ENCODE data around the gene DCST1.

The DCST1 gene

DNA sequence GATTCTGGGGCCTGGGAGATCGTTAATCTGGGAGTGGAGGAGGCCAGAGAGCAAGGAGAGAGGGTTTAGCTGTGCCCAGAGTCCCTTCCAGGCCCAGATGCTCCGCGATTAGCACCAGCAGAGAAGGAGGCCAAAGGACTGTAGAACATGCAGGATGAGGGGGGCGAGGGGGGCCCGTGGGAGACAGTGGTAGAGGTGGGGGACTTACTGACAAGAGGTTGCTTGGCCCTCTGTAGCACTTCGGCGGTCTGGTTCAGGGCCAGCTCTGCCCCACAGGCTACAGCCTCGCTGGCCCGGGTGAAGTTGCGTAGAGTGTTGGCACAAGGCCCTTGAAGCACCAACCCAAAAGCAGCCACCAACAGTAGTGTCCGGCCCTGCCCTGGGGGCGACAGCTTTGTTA is 738 bp upstream of the DCST1 start:
- no peaks in the 10 kb centered on the region for H3K36me3 Mint-ChIP-seq
- H3K27ac Mint-ChIP-seq: no peak overlapping the region
- peaks cover 28% of the 10 kb centered on the region for H3K27me3 Mint-ChIP-seq
- no peak overlapping the region for H3K4me3 Mint-ChIP-seq
- H3K9me3 Mint-ChIP-seq: no peaks in the 10 kb centered on the region
- H3K4me1 Mint-ChIP-seq: peaks cover 6% of the 10 kb centered on the region
- ATAC-seq: no peak

DNA sequence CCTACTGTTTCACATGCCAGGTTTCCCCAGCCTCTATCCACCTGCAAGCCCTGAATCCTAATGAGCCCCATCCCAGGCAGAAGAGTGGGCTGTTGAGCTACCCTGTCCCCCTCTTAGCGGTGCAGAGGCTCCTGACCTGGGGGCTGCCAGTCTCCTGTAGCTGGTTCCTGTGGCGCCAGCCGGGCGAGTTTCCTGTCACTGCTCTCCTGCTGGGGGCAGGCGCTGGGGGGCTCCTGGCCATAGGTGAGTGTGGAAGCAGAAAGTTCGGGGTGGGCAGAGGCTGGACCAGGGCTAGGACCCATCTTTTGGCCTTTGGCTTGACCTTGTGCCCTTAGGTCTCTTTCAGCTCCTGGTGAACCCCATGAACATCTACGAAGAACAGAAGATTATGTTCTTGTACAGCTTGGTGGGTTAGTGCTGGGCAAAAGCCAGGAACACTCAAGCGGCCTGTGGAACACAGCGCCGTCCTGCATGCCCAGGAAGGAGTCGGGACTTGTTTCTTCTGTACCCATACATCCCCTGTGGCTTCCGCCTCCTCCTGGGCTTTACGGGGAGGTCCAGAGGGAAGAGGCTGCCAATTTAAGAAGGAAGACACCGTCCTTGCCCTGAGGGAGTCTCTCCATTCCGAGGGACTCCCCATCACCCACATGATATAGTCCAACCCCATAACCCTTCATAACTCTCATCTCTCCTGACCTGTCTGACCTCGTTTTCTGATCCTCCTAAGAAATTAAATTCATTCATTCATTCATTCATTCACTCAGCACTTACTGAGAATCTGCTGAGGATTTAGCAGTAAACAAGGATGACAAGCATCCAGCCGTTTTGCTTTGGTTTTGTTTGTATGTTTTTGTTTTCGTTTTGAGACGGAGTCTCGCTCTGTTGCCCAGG is 939 bp downstream of the DCST1 start:
- Mint-ChIP-seq H3K9me3 (no peaks in the 10 kb centered on the region), H3K27ac (no peak overlapping the region), H3K27me3 (peaks cover 44% of the 10 kb centered on the region), H3K4me1 (no peaks in the 10 kb centered on the region), H3K36me3 (no peaks in the 10 kb centered on the region), H3K4me3 (no peak overlapping the region)
- no peak for ATAC-seq

DNA sequence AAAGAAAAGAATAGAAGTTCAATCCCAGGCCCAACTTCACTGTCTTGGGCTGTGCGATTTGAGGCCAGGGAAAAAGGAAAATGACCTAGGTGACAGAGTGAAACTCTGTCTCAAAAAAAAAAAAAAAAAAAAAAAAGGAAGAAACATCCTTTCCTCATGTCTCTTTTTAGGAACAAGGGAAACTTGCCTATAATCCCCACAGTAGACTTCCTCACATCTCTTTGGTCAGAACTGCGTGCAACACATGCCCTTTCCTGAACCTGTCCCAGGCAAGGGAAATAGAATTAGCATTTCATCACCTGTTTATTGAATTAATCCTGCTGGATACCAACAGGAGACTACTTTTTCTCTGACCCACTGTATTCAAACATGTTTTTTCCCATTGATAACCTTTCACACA is 2.3 kb downstream of the DCST1 start:
- no peaks in the 10 kb centered on the region for H3K9me3 Mint-ChIP-seq
- H3K4me1 Mint-ChIP-seq: no peaks in the 10 kb centered on the region
- H3K36me3 Mint-ChIP-seq: no peaks in the 10 kb centered on the region
- no peak overlapping the region for H3K4me3 Mint-ChIP-seq
- H3K27ac Mint-ChIP-seq: no peak overlapping the region
- H3K27me3 Mint-ChIP-seq: peaks cover 52% of the 10 kb centered on the region
- ATAC-seq: no peak

DNA sequence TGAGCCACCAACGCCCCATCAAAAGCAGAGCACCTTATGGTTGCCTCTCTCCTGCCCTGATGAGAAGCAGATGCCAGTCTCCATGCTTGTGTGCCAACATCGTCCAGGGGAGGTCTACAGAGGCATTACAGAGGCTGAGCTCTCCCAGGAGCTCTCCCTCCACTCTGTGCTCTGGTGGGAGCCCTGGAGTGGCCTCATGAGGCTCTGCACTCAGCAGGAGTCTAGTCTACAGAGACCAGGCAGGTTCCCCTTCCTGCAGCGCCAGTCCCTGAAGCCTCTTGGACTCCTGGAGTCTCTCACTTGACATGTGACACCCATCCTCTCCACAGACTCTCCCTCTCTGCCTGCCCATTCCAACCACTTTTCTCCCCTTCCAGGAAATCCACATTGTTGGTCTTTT is 3.4 kb downstream of the DCST1 start:
- peaks cover 57% of the 10 kb centered on the region for H3K27me3 Mint-ChIP-seq
- no peak overlapping the region for H3K4me3 Mint-ChIP-seq
- no peak for ATAC-seq
- H3K36me3 Mint-ChIP-seq: no peaks in the 10 kb centered on the region
- no peak overlapping the region for H3K27ac Mint-ChIP-seq
- H3K4me1 Mint-ChIP-seq: no peaks in the 10 kb centered on the region
- no peaks in the 10 kb centered on the region for H3K9me3 Mint-ChIP-seq

DNA sequence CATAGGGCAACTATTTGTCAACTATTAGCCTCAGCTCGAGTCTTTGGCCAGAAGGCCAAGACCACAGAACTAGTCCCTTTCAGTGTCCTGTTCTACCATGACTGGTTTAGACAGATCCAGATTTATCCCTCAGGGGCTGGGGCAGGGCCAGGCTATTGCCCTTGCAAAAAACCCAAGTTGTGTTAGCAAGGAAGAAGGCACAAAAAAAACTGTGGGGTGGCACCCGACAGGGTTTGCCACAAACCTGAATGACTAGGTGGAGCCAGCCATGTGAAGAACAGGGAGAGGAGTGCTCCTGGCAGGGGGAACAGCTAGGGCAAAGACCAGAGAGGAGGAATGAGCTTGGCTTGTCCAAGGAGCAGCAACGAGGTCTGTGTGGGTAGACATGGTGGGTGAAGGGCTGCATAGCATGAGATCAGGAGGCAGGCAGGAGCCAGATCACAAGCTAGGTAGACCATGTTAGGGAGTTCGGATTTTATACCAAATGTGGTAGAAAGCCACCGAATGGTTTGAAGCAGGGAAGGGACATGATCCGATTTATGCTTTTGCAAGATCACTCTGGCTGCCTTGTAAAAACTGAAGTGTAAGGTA is 4.3 kb downstream of the DCST1 start:
- H3K36me3 Mint-ChIP-seq: no peaks in the 10 kb centered on the region
- H3K27me3 Mint-ChIP-seq: peaks cover 57% of the 10 kb centered on the region
- no peak for ATAC-seq
- H3K27ac Mint-ChIP-seq: no peak overlapping the region
- no peaks in the 10 kb centered on the region for H3K4me1 Mint-ChIP-seq
- no peak overlapping the region for H3K4me3 Mint-ChIP-seq
- no peaks in the 10 kb centered on the region for H3K9me3 Mint-ChIP-seq

DNA sequence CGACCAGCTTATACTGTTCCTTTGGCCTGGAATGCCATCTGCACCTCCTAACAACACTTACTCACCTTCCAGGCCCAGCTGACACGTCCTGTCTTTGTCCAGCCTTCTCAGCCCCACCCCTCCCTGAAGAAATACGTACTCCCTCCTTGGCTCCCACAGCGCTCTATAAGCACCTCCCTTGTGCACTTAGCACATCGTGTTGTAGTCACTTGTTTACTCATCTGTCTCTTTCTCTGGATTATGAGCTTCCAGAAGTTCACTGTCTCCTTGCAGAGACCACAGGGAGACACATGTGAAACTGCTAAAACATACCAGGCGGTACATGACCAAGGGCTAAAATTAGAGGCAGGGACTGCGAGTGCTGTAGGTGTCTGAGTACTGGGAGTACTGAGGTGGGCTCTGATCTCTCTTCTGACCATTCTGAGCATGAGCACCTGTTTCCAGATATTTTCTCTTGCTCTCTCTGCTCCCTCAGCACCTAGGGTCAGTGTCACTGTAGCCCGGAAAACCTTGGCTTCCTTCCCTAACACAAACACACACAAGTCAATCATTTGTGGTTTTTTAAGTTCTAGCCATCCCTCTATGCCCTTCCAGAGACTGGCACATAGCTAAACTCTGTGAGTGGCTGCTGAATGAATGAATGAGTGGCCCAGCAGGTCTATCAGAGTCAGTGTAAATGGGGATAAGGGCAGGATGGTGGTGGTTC is 5.1 kb downstream of the DCST1 start:
- H3K27ac Mint-ChIP-seq: no peak overlapping the region
- H3K27me3 Mint-ChIP-seq: peaks cover 55% of the 10 kb centered on the region
- no peaks in the 10 kb centered on the region for H3K9me3 Mint-ChIP-seq
- no peak overlapping the region for H3K4me3 Mint-ChIP-seq
- ATAC-seq: no peak
- no peaks in the 10 kb centered on the region for H3K4me1 Mint-ChIP-seq
- H3K36me3 Mint-ChIP-seq: no peaks in the 10 kb centered on the region

DNA sequence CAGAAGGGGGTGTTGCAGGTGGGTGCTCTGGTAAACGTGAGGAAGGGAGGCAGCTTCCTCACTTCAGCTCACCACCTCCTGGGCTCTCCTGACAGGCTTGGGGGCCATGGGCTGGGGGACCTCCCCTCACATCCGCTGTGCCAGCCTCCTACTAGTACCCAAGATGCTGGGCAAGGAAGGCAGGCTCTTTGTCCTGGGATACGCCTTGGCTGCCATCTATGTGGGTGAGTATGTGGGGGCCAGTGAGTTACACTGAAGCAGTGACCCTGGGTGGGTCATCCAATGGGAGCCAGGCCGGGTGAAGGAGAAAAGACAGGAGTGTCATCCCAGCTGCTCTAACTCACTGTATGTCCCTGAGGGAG is 5.7 kb downstream of the DCST1 start:
- Mint-ChIP-seq H3K27ac (no peak overlapping the region), H3K36me3 (no peaks in the 10 kb centered on the region), H3K4me3 (no peak overlapping the region), H3K9me3 (no peaks in the 10 kb centered on the region), H3K4me1 (peaks cover under 1% of the 10 kb centered on the region), H3K27me3 (peaks cover 50% of the 10 kb centered on the region)
- ATAC-seq: no peak

DNA sequence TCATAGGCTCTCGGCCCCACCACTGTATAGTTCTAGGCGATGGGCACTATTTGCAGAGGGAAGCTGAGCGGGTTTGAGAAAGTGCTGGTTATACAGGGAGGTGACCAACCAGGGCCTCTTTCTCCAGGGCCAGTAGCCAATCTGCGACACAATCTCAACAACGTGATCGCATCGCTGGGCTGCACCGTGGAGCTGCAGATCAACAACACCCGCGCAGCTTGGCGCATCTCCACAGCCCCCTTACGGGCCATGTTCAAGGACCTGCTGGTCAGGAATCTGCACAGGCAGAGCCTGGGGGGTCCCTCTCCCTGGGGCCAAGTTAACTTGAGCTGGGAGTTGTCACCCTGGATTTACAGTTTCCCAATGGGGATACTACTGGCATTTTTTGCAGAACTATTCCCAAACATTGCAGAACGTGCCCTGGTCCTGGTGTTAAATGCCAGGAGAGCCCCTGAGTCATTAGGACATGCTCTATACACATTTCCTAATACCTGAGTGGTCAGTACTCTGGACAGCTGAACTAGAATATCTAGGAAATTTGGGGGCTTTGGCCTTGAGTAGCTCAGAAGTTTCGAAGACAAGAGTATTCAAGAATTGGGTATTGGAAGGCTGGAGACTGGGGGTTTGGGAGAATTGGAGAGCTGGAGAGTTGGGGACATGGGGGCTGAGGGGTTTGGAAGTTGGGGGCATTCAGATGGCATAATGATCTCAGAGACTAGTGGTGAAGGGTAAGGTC is 6.9 kb downstream of the DCST1 start:
- no peak overlapping the region for H3K4me3 Mint-ChIP-seq
- H3K27me3 Mint-ChIP-seq: peaks cover 40% of the 10 kb centered on the region
- no peak for ATAC-seq

DNA sequence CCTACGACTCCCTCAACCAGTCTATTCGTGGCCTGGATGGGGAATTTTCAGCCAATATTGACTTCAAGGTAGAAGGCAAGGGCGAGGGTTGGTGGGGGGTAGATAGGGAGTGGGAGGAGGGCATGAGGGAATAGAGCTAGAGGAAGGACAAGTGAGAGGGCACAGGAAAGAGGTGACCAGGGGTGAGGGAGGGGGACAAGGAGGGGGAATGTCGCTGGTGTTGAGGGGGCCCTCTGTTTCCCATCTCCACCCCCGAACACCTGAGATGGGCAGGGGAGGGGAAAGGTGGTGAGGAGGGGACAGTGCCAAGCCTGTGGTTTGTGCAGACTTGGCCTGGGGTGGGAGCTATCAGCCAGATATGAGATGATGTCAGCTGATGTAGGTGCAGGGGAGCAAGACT is 9.2 kb downstream of the DCST1 start:
- H3K9me3 Mint-ChIP-seq: no peaks in the 10 kb centered on the region
- H3K27me3 Mint-ChIP-seq: peaks cover 37% of the 10 kb centered on the region
- no peak overlapping the region for H3K27ac Mint-ChIP-seq
- H3K4me3 Mint-ChIP-seq: no peak overlapping the region
- no peaks in the 10 kb centered on the region for H3K36me3 Mint-ChIP-seq
- no peak for ATAC-seq
- H3K4me1 Mint-ChIP-seq: peaks cover 10% of the 10 kb centered on the region

More for the DNA sequence above, 6.9 kb downstream of the DCST1 start:
- Mint-ChIP-seq H3K4me1 (peaks cover 10% of the 10 kb centered on the region), H3K27ac (no peak overlapping the region), H3K36me3 (no peaks in the 10 kb centered on the region), H3K9me3 (no peaks in the 10 kb centered on the region)

DNA sequence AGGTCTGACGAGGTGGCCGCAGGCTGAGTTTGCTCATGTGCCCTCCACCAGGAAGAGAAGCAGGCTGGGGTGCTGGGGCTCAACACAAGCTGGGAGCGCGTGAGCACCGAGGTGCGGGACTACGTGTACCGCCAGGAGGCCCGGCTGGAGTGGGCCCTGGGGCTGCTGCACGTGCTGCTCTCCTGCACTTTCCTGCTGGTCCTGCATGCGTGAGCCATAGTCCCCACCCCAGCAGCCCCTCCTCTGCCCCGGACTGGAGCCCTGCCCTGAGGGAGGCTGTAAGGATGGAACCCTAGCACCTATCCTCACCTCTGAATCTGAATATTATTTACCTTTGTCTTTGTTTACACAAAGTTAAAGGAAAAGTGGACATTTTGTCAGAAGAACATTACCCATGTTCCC is 9.7 kb downstream of the DCST1 start:
- no peak overlapping the region for H3K27ac Mint-ChIP-seq
- ATAC-seq: no peak
- no peaks in the 10 kb centered on the region for H3K9me3 Mint-ChIP-seq
- H3K4me3 Mint-ChIP-seq: no peak overlapping the region
- H3K4me1 Mint-ChIP-seq: peaks cover 10% of the 10 kb centered on the region
- no peaks in the 10 kb centered on the region for H3K36me3 Mint-ChIP-seq
- peaks cover 32% of the 10 kb centered on the region for H3K27me3 Mint-ChIP-seq

DNA sequence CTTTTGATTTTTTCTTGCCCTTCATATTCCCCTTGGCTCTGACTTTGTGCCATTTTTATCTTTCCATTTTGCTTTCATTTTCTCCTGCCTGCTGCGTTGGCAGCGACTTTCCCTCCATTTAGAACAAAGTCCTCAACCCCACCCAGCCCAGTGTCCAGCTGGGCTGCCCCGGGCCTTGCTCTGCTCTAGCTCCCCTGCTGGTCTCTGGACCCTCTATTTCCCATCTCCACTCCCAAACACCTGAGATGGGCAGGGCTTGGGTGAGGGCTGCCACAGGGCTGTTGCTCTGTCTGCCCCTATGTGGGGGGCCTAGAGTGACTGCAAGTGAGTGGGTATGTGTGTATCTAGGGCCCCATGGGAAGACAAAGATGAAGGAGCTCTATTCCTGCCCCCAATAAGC is 10.2 kb downstream of the DCST1 start:
- H3K4me1 Mint-ChIP-seq: peaks cover 10% of the 10 kb centered on the region
- H3K27me3 Mint-ChIP-seq: peaks cover 27% of the 10 kb centered on the region
- no peak overlapping the region for H3K4me3 Mint-ChIP-seq
- no peaks in the 10 kb centered on the region for H3K36me3 Mint-ChIP-seq
- ATAC-seq: no peak
- H3K27ac Mint-ChIP-seq: no peak overlapping the region
- H3K9me3 Mint-ChIP-seq: no peaks in the 10 kb centered on the region

DNA sequence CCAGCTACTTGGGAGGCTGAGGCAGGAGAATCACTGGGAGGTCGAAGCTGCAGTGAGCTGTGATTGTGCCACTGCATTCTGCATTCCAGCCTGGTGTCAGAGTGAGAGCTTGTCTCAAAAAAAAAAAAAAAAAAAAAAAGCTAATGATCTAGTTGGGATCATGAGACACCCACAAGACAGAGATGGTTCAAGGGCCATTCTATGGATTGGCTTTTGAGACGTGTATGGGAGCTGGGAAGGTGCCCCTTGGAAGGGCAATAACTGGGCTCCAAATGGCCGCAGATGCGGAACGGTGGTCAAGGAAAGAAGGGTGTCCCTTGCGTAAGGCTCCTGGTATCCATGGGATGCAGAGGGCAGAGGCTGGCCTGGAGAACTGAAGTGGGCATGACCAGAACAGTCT is 10.7 kb downstream of the DCST1 start:
- no peak for ATAC-seq
- Mint-ChIP-seq H3K36me3 (no peaks in the 10 kb centered on the region), H3K9me3 (no peaks in the 10 kb centered on the region), H3K4me3 (no peak overlapping the region), H3K27me3 (peaks cover 22% of the 10 kb centered on the region), H3K4me1 (peaks cover 10% of the 10 kb centered on the region), H3K27ac (no peak overlapping the region)

DNA sequence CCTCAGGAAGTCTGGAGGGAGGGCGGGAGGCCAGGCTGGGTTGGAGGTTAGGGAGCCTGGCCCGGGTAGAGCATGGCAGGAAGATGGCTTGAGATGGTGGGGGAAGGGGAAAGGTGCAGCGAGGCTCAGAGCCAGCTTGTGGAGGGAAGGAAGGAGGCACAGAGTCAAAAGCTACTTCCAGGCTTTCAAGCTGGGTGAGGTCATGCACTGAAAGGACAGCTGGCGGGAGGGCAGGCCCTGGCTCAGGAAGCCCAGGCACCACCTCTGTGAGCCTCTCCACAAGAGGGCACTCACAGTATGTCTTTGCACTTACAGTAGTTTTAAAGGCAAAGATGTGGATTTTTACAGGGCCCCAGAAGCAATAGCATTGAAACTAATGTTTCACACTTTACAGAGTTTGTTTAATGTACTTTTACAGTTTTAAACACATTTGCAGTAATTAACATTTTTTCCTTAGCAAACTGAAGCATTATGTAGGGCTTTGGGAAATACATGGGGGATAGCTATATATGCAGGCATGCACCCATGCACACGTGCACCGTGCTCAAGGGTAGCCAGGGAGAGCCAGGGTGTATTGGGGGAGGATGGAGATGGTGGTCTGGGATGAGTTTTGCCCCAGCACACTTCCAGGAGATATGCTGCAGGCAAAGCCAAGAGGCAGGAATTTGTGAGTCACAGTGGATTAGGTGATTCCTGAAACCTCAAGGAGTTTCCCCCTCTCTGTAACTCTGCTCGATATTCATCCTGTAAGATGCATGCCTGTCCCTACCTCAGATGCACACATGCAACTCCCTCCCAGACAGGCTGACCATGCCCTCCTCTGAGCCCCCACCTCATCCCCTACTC is 11.4 kb downstream of the DCST1 start:
- no peak overlapping the region for H3K27ac Mint-ChIP-seq

DNA sequence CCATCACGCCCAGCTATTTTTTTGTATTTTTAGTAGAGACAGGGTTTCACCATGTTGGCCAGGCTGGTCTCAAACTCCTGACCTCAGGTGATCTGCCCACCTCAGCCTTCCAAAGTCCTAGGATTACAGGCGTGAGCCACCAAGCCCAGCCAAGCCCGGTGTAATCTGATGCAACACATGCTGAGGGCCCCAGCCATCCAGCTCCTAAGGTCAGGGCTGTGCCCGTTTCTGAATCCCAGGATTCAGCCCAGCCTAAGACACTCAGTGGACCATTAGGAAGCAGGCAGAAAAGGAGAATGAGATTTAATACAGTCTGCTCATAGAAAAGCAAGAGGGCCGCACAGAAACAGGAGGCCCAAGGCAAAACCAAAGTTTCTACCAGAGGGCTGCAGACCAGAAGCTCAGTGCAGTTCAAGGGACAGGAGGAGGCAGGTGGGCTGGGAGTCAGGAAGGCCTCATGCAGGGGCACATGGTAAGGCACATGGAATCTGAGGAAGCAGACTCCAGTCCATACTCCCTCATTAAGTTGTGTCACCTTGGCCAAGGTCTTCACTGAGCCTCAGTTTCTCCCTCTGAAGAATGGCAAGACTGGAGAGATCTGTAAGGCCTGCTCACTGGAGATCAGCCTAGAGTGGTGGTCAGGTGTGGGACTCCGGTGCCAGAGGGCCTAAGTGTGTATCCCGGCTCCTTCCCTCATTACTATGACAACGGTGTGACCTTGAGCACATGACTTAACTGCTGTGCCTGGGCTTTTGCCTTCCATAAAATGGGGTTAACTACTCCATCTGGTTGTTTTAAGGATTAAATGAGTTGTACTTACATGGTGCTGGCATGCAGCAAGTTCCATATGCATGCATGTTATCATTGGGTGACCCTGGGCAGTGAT is 15.1 kb downstream of the DCST1 start:
- no peak overlapping the region for H3K4me3 Mint-ChIP-seq
- peaks cover 44% of the 10 kb centered on the region for H3K4me1 Mint-ChIP-seq
- ATAC-seq: no peak
- no peaks in the 10 kb centered on the region for H3K36me3 Mint-ChIP-seq
- H3K27ac Mint-ChIP-seq: no peak overlapping the region
- H3K9me3 Mint-ChIP-seq: no peaks in the 10 kb centered on the region
- no peaks in the 10 kb centered on the region for H3K27me3 Mint-ChIP-seq

More for the DNA sequence above, 11.4 kb downstream of the DCST1 start:
- no peaks in the 10 kb centered on the region for H3K36me3 Mint-ChIP-seq
- peaks cover 16% of the 10 kb centered on the region for H3K4me1 Mint-ChIP-seq
- H3K9me3 Mint-ChIP-seq: no peaks in the 10 kb centered on the region
- H3K27me3 Mint-ChIP-seq: peaks cover 18% of the 10 kb centered on the region
- peak; percentile 83 for ATAC-seq
- no peak overlapping the region for H3K4me3 Mint-ChIP-seq

Measured in stimulated activated memory B cell treated with anti-CD40 and anti-IgM and Interleukin-4, amounts not matched to agents 10 μg/mL and 1 μg/mL and 100 μg/mL, for 72 hours (primary cell).